PFSK-1 (cell line): ENCODE measurements around the gene FARS2.

ENCODE experiments used
- FOXP2 ChIP-seq: optimal IDR thresholded peaks from 2 replicates; pipeline ENCODE3; 2011; ENCODE audit warnings: borderline replicate concordance, control low read depth, inconsistent platforms; ENCODE audit not compliant: insufficient read depth; ENCODE audit errors: extremely low read length, extremely low read depth
- POLR2AphosphoS5 ChIP-seq: IDR thresholded peaks from 2 replicates; pipeline ENCODE4 v1.6.1; 2012; ENCODE audit warnings: low read depth, mild to moderate bottlenecking, control low read depth, low read length, moderate library complexity
- REST ChIP-seq, 2 experiments: IDR thresholded peaks; 2 replicates each; pipeline versions ENCODE4 v1.6.1 to v1.8.0; 2011 to 2012; ENCODE audit warnings: low read depth in 2 of 2, low read length in 2 of 2, control low read depth in 1 of 2, inconsistent platforms in 1 of 2, mild to moderate bottlenecking in 1 of 2, moderate library complexity in 1 of 2; ENCODE audit not compliant: insufficient read depth in 1 of 2
- TAF1 ChIP-seq: IDR thresholded peaks from 2 replicates; pipeline ENCODE4 v1.6.1; 2012; ENCODE audit warnings: low read length, control low read depth, borderline replicate concordance; ENCODE audit not compliant: insufficient read depth

DNA sequence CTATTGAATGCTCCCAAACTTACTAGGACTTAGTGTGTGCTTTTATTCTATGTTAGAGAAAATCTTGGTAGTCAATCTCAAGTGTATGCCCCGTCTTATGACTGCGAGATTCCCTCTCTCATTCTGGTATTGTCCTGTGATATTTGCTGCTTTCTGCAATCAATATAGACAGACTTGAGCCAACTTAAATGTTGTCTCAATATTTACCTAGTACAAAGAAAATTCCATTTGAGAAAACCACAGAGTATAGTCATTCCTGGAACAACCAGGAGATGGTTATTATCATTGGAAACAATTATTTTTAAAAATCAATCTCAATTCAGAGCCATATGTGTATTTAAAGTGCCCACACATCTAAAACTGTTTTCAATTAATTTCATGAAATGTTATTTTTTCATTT is 415.4 kb downstream of the FARS2 start:
- TF ChIP-seq POLR2AphosphoS5: no peak
- no peak for TF ChIP-seq REST (IDR thresholded peaks at IDR 0.05; ENCODE audit: insufficient read depth in 1 of 2, low read depth in 2 of 2, low read length in 2 of 2)
- no peak for TF ChIP-seq FOXP2
- TF ChIP-seq TAF1: no peak
